Embryonic facial prominence (tissue), 1 donor: ENCODE data around the gene VIT.
"Not testable (repeated sequence)": the region's sequence is repeated elsewhere in the genome, so short reads cannot be mapped to it uniquely, and the experiment has no call there.

Experiments
- DNase-seq: peaks from one replicate; pipeline ENCODE4 v3.0.0-alpha.2; 2016; ENCODE audit errors: extremely low spot score

Gene VIT

DNA sequence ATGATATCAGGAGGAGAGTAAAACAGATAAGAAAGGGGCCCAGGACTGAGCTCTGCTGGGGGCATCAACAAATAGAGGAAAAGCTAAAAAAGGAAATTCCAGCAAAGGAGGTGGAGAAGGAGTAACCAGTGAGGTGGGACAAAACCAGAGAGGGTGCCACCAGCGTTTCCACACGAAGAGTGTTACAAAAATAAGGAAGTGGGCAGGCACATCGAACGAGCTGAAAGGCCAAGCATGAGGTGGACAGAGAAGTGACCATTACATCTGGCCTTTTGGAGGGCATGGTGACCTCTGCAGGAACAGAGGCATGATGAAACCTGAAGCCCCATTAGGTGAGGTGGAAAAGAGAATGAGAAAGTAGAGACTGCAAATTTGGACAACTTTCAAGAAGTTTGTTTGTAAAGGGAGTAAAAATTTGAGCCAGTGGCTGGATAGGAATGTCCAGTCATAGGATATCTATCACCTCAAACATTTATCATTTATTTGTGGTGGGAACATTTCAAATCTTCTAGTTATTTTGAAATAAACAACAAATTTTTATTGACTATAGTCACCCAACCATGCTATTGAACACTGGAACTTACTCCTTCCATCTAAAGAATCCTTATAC is 18.4 kb upstream of the VIT start:
- DNase-seq, result no peak

DNA sequence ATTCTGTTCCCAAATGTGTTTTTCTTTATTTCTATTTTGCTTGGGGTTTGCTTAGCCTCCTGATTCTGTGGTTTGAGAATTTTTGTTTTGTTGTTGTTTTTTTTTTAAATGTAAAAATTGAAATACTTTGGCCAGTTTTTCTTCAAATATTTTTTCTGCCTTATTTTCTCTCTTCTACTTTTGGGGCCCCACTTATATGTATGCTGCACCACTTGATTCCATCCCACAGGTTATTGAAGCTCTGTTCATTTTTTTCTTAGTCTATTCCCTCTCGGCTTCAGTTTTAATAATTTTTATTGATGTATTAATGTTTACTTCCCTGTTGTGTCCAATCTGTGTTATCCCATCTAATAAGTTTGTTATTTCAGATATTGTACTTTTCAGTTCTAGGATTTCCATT is 17.7 kb upstream of the VIT start:
- DNase-seq, result no peak

DNA sequence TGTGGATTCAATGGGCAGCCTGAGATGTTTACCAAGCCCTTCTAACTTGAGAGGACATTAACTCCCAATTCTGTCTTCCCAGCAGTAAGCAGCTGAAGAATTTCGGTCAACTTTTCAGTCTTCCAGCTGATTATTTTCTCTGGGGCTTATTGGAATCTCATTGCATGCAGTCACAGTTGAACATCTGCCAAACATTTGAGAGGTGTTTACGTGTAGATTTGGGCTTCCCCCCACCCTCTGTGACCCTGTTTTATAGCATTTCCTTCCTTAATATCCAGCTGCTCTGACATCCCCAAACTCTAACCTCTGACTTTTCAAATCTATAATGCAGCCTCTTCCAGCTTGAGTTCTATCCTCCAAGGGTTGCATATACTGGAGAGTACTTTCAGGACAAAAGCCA is 16.5 kb upstream of the VIT start:
- DNase-seq, result no peak

DNA sequence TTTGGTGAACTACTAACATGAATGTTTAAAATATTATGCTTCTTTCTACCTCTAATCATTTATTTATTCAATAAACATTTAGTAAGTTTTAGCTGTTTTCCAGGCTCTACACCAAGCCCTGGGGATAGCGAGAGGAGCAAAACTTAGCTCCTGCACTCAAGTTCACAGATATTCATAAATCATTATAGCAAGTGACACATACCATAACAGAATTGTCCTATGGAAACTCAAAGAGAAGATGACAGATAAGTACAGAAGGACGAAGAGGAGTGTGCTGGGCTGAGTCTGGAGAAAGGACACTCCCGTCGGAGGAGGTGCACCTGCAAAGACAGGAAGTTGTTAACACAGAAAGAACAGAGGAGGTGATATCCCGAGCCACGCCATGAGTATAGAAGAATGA is 13.9 kb upstream of the VIT start:
- no peak for DNase-seq

DNA sequence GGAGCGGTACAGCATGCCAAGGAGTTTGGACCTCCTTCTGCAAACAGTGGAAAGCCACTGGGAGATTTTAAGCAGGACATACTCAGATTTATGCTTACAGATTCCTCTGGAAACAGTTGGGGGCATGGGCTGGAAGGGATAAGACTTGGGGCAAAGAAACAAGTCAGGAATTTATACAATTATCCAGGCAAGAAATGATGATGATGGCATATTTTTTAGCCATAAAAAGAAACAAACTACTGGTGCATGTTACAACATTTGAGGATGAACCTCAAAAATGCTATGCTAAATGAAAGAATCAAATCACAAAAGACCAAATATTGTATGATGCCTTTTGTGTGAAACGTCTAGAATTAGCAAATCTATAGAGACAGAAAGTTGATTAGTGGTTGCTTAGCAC is 13.5 kb upstream of the VIT start:
- no peak for DNase-seq

DNA sequence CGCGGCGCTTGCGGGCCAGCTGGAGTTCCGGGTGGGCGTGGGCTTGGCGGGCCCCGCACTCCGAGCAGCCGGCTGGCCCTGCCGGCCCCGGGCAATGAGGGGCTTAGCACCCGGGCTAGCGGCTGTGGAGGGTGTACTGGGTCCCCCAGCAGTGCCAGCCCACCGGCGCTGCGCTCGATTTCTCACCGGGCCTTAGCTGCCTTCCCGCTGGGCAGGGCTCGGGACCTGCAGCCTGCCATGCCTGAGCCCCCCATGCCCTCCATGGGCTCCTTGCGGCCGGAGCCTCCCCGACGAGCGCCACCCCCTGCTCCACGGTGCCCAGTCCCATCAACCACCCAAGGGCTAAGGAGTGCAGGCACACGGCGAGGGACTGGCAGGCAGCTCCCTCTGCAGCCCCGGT is 8.2 kb upstream of the VIT start:
- DNase-seq, result not testable (repeated sequence)

DNA sequence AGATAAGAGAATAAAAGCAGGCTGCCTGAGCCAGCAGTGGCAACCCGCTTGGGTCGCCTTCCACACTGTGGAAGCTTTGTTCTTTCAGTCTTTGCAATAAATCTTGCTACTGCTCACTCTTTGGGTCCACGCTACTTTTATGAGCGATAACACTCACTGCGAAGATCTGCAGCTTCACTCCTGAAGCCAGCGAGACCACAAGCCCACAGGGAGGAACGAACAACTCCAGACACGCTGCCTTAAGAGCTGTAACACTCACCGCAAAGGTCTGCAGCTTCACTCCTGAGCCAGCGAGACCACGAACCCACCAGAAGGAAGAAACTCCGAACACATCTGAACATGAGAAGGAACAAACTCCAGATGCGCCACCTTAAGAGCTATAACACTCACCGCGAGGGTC is 7.5 kb upstream of the VIT start:
- not testable (repeated sequence) for DNase-seq

DNA sequence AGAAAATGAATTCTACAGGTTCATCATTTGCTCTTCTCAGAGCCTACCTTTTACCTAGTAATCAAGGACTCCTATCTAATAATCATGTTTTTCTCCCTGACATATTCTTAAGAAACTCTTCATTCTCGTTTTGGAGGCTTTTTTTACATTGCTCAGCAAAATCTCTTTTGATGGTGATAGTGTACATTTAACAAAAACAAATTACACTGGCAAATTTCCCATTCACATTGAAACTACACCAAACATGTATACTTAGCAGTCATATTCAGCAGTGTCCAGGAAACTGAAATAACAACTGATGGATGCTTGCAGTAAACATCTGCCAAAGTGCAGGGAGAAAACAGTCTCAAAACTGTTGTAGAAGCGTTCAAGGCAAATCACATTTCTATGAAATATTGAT is 4.4 kb upstream of the VIT start:
- DNase-seq, result no peak

DNA sequence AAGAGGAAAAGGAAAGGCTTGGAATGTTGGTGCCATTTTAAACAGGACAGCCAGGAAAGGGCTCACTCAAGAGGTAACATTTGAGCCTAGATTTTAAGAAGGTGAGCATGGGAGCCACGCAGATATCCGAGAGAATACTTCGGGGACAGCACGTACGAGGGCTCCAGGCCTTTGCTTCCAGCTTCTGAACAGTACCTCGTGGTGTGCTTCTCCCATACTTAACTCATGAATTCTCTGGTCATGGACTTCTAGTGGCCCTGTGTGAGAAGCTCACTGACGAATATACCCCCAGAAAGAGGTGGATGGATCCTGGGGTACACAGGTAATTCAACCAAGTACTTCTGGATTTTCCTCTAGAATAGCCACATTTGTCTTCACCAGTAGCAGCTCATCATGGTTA is 2.7 kb upstream of the VIT start:
- no peak for DNase-seq

DNA sequence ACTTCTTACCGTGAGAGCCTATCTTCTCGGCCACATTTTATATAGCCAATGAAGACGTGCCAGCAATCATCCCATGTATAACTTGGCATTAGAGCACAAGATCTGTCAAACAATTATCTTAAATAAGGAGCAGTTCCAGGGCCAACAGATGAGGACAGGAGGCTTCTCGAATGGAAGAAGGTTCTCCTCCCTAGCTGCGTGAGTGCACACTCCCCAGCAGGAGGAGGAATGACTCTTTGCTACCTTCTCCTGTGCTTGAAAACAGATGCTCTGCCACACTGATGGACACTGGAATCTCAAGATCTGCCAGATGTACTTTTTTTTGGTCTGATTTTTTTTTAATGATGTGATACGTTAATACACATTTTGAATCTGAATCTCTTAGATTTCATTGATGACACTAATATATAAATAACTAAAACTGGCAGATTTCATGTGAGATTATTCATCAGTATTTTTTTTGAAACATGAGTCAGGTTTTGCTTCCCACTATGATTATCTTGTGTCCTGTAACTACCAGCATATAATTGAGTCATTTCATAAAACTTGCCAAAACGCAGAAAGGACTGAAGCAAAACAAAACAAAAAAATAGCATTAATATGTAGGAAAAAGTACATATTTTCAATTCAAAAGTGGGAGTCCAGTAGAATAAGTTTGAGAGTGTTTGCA is 626 bp upstream of the VIT start:
- DNase-seq, result no peak

DNA sequence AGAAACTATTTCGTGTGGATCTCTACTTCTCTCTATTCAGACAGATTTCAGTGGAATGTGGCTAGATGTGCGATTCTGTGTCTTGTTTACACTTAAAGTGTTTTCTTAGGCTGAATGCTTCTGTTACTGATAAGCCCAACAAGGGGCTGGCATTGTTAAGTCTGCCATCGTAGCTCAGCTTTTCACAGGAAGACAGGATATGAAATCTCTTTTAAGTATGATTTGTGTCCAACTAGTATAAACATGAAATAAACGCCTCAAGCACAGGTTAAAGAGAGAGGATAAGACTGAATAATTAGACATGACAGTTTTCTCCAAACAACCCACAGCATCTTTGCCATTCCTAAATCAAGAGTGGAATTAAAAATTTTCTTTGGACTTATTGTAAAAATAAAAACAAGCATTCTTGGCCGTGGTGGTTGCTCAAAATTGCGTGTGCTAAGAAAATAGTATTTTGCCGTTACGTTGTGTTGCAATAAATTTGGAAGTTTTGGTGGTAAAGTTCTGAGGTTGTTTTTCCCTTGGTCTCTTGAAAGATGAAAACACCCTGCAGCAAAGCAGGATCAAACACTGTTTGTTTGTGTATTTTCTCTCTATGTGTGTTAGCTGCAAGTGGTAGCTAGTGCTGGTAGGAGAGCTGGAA is 1.0 kb downstream of the VIT start:
- no peak for DNase-seq

DNA sequence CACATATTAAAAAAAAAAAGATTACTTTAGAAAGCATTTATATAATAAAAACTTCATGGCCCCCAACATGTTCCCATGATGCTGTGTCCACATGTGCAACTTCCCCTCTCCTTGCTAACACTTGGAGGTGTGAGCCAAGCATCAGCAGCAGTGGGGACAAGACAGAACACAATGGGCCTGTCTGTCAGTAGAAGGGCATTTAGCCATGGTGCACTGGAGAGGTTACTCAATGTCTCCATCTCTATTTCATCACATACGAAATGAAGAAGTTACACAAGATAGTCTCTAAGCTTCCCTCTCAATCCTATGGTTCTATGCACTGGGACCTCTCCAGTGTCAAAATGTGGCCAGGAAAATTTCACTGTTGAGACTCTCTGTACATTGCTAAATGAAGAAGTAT is 2.5 kb downstream of the VIT start:
- no peak for DNase-seq

DNA sequence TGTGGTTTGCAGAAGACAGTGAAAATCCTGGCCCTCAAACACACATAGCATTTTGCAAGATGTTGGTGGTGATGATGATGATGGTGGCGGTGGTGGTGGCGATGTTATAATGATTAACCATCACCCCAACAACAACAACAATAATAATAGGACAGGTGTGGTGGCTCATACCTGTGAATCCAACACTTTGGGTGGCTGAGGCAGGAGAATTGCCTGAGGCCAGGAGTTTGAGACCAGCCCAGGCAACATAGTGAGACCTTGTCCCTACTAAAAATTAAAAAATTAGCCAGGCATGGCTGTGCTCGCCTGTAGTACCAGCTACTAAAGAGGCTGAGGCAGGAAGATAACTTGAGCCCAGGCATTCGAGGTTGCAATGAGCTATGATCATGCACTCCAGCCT is 3.8 kb downstream of the VIT start:
- no peak for DNase-seq

DNA sequence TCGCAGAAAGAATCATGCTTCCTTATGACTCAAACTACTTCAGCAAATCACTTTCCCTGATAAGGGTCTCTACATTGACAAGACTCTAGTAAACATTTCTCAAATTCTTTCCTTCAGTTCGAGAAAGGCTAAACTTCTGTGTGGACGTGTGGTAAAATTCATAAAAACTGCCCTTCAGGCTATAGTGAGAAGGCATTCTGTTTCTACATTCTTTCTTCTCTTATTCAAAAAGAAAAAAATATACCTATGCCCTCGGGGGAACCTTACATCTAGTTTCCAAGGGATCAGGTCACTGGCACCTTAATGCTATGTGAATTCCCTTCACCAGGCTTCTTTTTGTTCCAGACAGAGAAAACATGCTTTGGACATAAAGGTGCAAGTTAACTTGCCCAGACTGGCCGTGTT is 4.9 kb downstream of the VIT start:
- no peak for DNase-seq

DNA sequence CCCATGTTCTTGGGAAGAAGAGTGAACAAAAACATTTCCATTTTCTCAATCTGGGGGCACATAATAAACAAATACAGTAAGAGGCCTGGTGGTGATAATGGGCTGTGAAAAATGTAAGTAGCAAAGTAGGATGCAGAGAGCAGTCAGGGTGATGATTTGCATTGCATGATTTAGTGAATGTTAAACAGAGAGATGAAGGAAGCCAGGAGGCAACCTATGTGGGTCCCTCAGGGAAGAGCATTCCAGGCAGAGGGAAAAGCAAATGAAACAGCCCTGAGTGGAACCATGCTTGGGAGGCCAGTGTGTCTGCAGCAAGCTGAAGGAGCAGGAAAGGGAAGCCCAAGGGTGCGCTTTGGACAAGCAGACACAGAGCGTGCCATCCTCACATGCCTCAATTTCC is 5.4 kb downstream of the VIT start:
- DNase-seq, result no peak

DNA sequence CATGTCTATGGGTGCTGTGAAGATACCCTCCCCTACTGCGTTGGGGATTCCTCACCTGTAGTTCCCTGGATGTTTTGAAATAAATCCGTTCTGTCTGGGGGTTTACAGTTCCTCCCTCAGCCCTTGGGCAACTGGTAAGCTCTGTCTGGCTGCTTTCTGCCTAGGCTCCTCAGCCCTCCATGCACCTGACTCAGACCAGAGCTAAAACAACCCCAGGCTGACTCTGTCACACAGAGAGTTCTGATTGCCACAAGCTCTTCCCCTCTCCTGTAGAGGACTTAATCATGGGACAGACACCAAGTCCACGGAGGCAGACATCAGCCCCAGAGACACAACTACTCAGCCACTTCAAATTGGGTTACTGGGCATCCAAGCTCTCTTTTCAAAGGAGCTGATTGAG is 6.3 kb downstream of the VIT start:
- DNase-seq, result no peak

DNA sequence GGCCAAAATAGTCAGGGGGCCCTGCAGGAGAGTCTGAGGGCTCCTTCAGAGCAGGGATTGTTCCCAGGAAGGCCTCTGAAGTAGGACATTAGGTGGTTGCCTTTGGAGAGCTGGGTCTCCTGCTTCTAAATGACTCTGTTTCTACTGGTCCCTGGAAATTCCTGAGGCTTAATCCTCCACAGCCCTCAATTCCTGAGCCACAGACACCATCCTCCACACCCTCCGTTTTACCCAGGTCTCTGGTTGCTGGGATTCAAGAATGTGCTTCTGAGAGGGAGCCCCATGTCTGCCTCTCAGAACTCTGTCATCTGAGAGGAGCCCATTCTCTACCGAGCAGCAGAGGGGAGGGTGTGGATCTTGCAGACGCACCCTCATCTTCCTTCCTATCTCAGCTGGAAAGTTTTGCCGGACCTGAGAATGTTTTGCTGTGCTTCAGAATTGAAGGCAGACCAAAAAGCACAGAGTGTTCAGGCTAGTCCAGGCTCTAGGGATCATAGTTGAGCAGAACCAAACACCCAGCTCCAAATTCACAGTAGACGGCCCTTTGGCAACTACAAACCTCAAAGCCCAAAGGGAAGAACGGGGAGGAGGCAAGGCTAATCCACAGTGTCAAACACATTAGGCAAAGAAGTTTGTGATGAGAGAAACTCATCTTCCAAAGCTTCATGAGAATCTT is 8.1 kb downstream of the VIT start:
- no peak for DNase-seq

DNA sequence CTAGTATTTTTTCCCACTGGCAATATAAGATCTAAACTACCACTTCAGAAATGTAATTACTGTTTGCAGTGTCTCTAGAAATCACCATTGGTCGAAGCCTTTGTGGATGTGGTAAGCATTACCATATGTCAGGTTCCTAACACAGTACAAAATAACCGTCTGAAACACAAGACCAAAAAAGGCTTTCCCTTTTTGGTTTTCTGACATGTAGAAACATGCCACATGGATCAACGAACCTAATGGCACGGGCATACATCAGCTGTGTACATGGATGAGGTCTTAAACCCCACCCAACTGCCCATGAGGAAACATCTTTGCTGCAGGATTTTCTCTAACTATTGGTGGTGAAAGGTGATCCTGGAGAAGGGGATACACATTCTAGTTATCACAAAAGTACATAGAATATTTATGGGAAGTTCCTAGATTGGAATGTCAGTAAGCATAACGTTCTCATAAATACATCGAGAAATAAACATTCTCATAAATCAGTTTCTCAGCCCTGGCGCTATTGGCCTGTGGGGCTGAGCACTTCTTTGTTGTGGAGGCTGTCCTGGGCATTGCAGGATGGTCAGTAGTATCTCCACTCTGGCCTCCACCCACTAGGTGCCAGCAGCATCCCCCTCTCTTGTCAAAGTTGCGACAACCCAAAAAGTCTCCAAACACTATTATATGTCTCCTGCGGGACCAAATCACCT is 9.0 kb downstream of the VIT start:
- DNase-seq, result no peak

DNA sequence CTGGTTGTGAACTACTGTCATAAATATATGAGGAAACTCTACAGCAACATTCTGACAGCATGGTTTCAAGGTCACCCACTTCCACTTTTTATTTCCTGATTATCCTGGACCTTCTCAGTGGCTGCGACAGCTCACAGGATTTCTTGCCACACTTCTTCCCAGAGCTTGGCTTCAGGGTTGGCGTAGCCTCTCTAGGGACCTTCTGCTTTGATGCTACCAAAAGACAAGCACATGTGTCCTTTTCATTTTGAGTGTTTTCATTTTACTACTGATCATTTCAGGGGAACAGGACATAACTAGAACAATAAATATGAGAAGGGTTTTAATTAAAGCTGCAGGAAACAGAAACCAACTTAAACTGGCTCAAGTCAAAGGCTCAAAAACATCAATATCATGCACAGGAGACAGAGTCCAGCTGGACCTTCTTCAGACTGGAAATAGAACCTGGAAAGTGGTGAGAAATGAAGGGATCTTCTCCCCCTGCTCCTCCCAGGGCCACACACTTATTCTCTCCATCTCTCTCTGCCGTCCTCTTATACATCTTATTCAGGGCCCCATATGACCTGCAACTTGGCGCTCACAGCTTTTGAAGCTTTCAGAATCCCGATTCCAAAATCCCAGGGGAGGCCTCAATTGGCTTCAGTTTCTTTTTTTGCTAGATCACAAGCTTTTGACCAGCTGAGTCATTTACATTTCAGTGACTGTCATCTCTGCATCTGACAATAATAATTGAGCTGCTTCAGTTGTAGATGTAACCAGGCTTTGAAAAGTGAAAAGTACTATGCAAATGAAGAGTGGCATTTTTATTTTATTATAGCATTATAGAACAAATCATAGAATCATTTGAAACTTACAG is 9.7 kb downstream of the VIT start:
- no peak for DNase-seq

DNA sequence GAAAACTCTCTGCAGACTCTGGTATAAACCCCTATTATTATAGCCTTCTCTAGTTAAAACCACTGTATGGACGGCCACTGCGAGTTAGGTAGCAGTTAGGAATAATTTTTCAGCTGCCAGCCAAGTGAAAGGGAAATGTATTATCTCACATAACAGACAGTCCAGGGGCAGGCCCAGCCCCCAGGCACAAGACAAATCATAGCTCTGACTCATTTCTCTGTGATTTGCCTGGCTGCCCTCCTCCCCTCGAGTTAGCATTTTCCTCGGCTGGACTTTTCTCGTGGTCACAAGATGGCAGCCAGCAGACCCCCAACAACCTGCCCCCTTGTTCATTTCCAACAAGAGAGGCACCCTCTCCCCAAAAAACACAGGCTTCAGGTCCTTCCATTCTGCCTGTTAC is 10.5 kb downstream of the VIT start:
- DNase-seq, result no peak

DNA sequence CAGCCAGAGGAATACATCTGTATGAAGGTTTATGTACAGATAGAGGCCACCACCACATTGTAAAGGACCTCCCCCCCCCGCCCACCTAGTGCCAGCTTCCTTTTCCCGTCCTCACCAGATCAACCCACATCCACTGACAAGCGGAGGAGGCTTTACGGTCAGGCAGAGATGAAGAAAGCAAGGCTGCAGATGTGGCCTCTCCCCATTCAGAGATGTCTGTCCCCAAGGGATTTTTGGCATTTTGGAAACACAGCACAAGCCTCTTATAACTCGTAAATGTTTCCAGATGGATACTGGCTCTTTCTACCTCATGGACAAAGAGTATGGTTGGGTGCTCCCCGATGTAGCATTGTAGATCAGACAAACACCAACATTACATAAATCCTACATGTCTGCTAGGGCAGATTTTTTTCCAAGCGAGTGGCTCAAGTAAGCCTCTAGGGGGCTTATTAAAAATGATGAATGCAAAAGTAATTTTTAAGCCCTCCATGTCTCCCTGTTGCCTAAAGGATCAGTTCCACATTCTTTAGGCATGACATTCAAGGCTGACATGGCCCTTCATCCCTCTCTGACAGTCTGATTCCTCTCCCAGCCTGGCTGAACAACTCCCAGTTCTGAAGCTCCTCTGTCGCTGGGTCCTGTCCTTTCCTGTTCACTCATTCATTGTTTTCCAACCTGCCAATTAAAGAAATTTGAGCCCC is 11.7 kb downstream of the VIT start:
- no peak for DNase-seq
